Upper lobe of right lung (tissue), 1 donor: ENCODE measurements around the gene DISP2. TPM values are rescaled to one million over a fixed set of nuclear protein-coding genes. Genes with fewer than 3 reads are reported as not detected.

Experiments
- ATAC-seq: fragments of 200-7000 bp; cut with Tn5 transposase; one replicate; pipeline ENCODE4 v1.9.1; 2020; ENCODE audit warnings: mild to moderate bottlenecking, moderate library complexity
- DNase-seq: peaks from one replicate; pipeline ENCODE4 v3.0.0-alpha.2; 2020
- H3K27ac ChIP-seq: fragments of 200-600 bp; one replicate; pipeline ENCODE4 v1.8.0; 2022
- H3K27me3 ChIP-seq: fragments of 200-600 bp; one replicate; pipeline ENCODE4 v1.8.0; 2022; ENCODE audit warnings: mild to moderate bottlenecking
- H3K36me3 ChIP-seq: fragments of 200-600 bp; one replicate; pipeline ENCODE4 v1.8.0; 2022
- H3K4me1 ChIP-seq: fragments of 200-600 bp; one replicate; pipeline ENCODE4 v1.8.0; 2022
- H3K4me3 ChIP-seq: fragments of 200-600 bp; one replicate; pipeline ENCODE4 v1.8.0; 2022; ENCODE audit warnings: mild to moderate bottlenecking
- H3K9me3 ChIP-seq: fragments of 200-600 bp; one replicate; pipeline ENCODE4 v1.8.0; 2022
- CTCF ChIP-seq: fragments of 200-600 bp; IDR thresholded peaks from one replicate; pipeline ENCODE4 v1.8.0; 2022; ENCODE audit warnings: antibody characterized with exemption
- intact Hi-C: fragments of 100-400 bp; cut with DNase I; formaldehyde crosslinking; loops from one replicate; pipeline ENCODE4 v1.11.0; 2022
- total RNA-seq: library from RNA; stranded (reverse); fragmentation: NEBNext Ultra II Directional; extraction: Animal tissue kit (Norgen Biotek cat#: 25700); gene quantifications from one replicate; pipeline ENCODE4 v1.2.1, GENCODE V29; 2021
- donor health status: DM: no; HTN: yes; CAD: no; lungs with severe emphysema.

Gene DISP2
- total RNA-seq, 1 donor from 2014 or later = 6.5 TPM

GRCh38 chr15:40367686-40368611 lies 9.9 kb downstream of the DISP2 start:
- H3K4me3 ChIP-seq = peak overlapping the region; percentile 48
- no peaks in the 10 kb centered on the region for H3K27me3 ChIP-seq
- no peaks in the 10 kb centered on the region for H3K36me3 ChIP-seq
- TF ChIP-seq CTCF = peak; percentile 83
- peak; percentile 95 for ATAC-seq
- intact Hi-C loops = loop anchor here (10.0 kb wide), 1 partner anchor 57 kb away; no protein-coding TSS in a partner anchor
- H3K27ac ChIP-seq = peak overlapping the region; percentile 47
- DNase-seq = peak; percentile 95
- peaks cover 15% of the 10 kb centered on the region for H3K4me1 ChIP-seq
- no peaks in the 10 kb centered on the region for H3K9me3 ChIP-seq

GRCh38 chr15:40368719-40369473 lies 10.9 kb downstream of the DISP2 start:
- no peaks in the 10 kb centered on the region for H3K9me3 ChIP-seq
- no peaks in the 10 kb centered on the region for H3K36me3 ChIP-seq
- intact Hi-C loops = loop anchor here (10.0 kb wide), 1 partner anchor 56 kb away; no protein-coding TSS in a partner anchor
- H3K4me1 ChIP-seq = peaks cover 20% of the 10 kb centered on the region
- DNase-seq = no peak
- no peak overlapping the region for H3K27ac ChIP-seq
- H3K4me3 ChIP-seq = no peak overlapping the region
- H3K27me3 ChIP-seq = no peaks in the 10 kb centered on the region
- TF ChIP-seq CTCF = no peak
- no peak for ATAC-seq

GRCh38 chr15:40369474-40369869 lies 11.5 kb downstream of the DISP2 start:
- Histone ChIP-seq H3K4me3 (no peak overlapping the region), H3K27me3 (no peaks in the 10 kb centered on the region), H3K27ac (no peak overlapping the region), H3K4me1 (peaks cover 20% of the 10 kb centered on the region), H3K9me3 (no peaks in the 10 kb centered on the region), H3K36me3 (no peaks in the 10 kb centered on the region)
- ATAC-seq = no peak
- intact Hi-C loops = loop anchor here (10.0 kb wide), 1 partner anchor 55 kb away; no protein-coding TSS in a partner anchor
- TF ChIP-seq CTCF = no peak
- DNase-seq = no peak

- Histone ChIP-seq H3K4me3 (no peak overlapping the region), H3K27ac (no peak overlapping the region), H3K27me3 (no peaks in the 10 kb centered on the region), H3K9me3 (no peaks in the 10 kb centered on the region), H3K4me1 (peaks cover 20% of the 10 kb centered on the region), H3K36me3 (no peaks in the 10 kb centered on the region)
- intact Hi-C loops = loop anchor here (10.0 kb wide), 1 partner anchor 55 kb away; no protein-coding TSS in a partner anchor
- TF ChIP-seq CTCF = no peak
- DNase-seq = no peak
- ATAC-seq = no peak
Measured at GRCh38 chr15:40369971-40370370, 12.0 kb downstream of the DISP2 start.

- TF ChIP-seq CTCF = no peak
- Histone ChIP-seq H3K4me3 (no peak overlapping the region), H3K27me3 (no peaks in the 10 kb centered on the region), H3K4me1 (peaks cover 11% of the 10 kb centered on the region), H3K27ac (peak overlapping the region; percentile 38), H3K36me3 (no peaks in the 10 kb centered on the region), H3K9me3 (no peaks in the 10 kb centered on the region)
- no peak for DNase-seq
- ATAC-seq = peak; percentile 4
- intact Hi-C loops = no loop called here
Measured at GRCh38 chr15:40372981-40373380, 15.0 kb downstream of the DISP2 start.
